CD4-positive, alpha-beta T cell treated with Interleukin-12 subunit alpha and Interleukin-12 subunit beta, for 1 hour (primary cell): ENCODE data around the gene XPR1.
"Not testable (repeated sequence)": the region's sequence is repeated elsewhere in the genome, so short reads cannot be mapped to it uniquely, and the experiment has no call there.

Experiments
- DNase-seq: peaks from one replicate; pipeline ENCODE4 v3.0.0-alpha.2; 2020

The XPR1 gene

DNA sequence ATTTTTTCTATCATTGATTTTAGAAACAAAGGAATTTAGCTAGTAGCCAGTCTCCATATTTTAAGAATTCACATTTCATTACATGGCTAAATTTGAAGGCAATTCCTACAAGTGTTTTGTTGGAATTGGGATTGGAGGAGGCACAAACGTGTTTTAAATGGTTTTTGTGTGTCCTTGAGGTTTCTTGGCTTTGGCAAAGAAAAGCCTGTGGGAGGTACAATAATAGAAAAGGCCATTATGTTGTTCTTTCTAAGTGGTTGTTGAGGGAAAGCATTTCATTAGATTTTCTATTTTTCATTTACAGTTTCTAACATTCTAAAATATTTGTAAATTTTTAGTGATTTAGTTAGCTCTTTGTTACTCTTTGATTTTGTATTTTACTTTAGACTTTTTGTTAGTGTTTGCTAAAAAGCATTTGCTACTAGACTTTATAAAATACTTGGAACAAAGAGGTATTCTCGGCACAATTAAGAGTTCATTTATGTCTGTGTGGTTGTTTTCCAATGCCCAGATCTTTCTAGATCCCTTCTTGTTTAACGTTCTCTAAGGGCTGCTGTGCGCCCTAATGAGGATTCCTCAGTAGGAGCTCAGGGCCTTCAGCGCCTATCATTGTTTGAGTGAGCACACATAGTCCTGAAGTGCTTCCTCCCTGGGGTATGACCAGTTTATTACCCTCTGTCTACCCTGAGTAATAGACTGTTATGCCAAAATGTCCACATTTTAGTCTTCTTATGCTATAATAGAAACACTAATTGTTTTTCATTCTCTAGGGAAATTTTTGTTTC, 210.9 kb downstream of the XPR1 start:
- DNase-seq, result no peak

DNA sequence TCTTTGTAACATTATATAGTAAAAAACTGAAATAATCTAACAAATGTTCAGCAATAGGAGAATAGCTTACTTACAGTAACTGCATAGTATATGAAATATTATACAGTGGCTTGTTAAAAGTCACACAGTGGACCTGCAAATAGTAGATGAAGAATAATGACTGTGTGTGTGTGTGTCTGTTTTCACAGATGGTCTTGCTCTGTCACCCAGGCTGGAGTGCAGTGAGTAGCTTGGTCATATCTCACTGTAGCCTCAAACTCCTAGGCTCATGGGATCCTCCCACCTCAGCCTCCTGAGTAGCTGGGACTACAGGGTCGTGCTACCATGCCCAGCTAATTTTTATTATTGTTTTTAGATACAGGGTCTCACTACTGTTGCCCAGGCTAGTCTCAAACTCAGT, 213.5 kb downstream of the XPR1 start:
- DNase-seq, result no peak

- no peak for DNase-seq
These were observed 216.4 kb downstream of the XPR1 start for GRCh38 chr1:180848191-180848590.

- no peak for DNase-seq
These were observed 217.4 kb downstream of the XPR1 start for GRCh38 chr1:180849031-180849775.

- DNase-seq, result no peak
These were observed 220.4 kb downstream of the XPR1 start for GRCh38 chr1:180851995-180852887.

DNA sequence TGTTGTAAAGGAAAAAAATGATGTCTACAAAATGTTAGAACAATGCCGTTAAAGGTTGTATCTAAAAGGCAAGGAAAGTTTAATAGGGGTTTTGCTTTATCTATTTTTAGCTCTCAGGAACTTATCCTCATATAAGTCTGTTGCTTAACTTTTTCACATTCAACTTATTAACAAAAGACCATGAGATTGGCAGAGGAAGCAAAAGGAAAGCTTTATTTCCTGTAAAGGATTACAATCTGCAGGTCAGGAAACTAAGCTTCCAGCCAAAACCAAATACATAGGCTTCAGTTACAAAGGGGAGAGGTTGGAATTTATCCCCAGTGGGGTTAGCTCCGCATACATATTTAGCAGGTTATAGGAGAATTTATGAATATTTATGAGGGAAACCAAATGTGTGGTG, 222.2 kb downstream of the XPR1 start:
- no peak for DNase-seq

GRCh38 chr1:180854456-180854855, 222.6 kb downstream of the XPR1 start:
- DNase-seq, result no peak

- DNase-seq, result not testable (repeated sequence)
These were observed 226.3 kb downstream of the XPR1 start for GRCh38 chr1:180857947-180858725.

DNA sequence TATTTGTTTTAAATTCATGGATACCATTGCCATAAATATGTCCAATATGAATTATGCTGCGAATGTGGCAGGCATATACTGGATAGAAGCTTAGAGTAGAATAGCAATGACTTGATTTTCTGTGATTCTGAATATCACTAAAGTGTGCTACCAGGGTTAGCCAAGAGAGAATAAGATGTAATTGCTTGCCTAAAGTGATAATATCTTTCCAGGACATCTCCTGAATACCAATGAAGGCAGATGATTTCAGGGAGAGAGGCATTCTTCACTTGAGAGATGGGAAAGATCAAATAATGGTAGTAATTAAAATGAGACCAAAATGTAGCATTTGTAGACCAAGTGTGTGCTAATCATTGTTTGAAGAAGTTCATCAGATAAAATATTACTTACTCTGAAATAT, 227.5 kb downstream of the XPR1 start:
- no peak for DNase-seq

- no peak for DNase-seq
These were observed 228.7 kb downstream of the XPR1 start for GRCh38 chr1:180860535-180860934.

GRCh38 chr1:180862305-180862704, 230.5 kb downstream of the XPR1 start:
- DNase-seq, result no peak

DNA sequence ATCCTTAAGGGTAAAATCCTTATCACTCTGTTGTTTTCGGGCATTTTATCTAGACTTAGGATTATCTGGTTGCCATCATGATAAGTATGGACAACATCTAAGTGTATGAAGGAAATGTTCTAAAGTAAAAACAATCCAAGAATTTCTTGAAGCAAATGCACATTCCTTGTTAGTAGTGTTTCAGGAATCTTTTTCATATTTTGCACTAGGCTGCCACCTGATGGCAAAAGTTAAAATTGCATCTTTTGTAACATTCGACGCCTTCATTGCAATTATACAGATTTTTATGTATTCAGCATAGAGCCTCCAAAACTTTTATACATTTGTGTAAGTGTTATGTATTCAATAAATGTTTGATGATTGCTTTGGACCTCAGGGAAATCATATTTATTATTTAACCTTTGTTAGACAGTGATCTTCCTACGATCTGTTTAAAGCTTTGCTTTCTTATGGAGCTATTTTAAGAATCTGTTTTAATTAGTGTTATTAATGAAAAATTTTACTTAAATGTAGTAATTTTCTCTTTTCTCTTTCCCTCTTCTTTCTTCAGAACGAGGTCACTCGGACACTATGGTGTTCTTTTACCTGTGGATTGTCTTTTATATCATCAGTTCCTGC, 231.4 kb downstream of the XPR1 start:
- peak; percentile 50 for DNase-seq

GRCh38 chr1:180881806-180882509, 250.1 kb downstream of the XPR1 start:
- DNase-seq, result peak; percentile 12

- DNase-seq, result no peak
These were observed 252.9 kb downstream of the XPR1 start for GRCh38 chr1:180884588-180885300.

DNA sequence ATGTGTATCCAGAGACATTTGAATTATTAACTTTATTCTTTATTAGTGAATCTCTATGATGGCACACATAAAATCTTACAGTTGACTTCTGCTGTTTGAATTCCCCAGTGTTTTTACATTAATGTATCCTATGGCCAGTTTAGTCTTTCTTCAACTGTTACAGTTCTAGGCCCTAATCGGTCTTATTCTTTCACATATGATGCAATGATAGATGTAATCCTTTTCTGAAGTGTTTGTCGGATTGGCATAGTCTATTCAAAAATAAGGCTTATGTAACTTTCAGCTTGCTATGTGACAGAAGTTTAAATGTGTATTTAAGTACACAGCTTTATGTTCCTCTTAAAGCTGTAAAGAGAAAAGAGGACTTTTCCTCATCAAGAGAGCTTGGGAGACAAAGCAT, 254.5 kb downstream of the XPR1 start:
- DNase-seq, result no peak

DNA sequence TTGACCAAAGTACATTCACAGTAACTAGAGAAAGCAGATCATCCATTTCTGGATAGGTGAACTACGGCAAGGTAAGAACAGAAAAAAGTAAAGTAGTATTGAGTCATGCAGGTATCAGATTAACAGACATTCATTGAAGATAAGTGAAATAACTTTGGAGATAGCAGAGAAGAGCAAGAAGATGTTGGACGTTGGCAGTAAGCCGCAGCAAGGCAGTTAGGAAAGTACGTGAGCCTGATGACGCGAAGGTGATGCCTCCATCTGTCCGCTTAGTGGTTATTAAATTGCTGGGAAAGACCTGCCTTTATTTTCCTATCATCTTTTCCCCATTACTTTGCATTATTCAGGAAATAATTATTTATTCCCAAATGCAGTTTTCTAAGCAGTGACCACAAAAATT, 256.0 kb downstream of the XPR1 start:
- no peak for DNase-seq

- DNase-seq, result no peak
These were observed 257.0 kb downstream of the XPR1 start for GRCh38 chr1:180888870-180889269.

GRCh38 chr1:180889325-180889724, 257.5 kb downstream of the XPR1 start:
- no peak for DNase-seq

GRCh38 chr1:180892272-180892671, 260.4 kb downstream of the XPR1 start:
- no peak for DNase-seq

DNA sequence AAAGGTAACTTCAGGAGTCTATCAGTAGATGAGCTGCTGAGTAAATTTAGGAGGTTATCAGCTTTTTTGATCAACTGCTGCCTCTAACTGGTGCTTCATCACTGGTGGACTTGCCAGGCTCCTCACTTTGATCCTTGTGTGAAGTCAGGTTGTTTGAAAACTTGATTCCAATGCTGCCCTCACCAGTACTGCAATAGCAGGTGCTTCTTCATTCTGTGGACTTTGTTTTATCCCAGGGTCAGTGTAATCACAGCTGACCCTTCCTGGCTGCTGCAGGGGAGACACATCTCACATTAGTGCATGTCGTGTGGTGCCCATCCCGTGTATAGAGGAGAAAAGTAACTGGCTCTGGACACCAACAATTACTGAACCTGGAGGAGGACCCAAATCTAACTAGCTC, 260.9 kb downstream of the XPR1 start:
- DNase-seq, result no peak

GRCh38 chr1:180893614-180894013, 261.8 kb downstream of the XPR1 start:
- DNase-seq, result no peak
